ENCODE data around the gene NRARP.
"Not testable (repeated sequence)": the region's sequence is repeated elsewhere in the genome, so short reads cannot be mapped to it uniquely, and the experiment has no call there.

NRARP gene

GRCh38 chr9:137302118-137302448, at the start of gene NRARP:
Gene NRARP, minus strand, starts transcription at chr9:137302271. Its CDS starts 343 bp downstream, at chr9:137301928.
- peak; percentile 77 for DNase-seq (ENCODE audit: low read depth, low spot score)

- no peak for DNase-seq (ENCODE audit: low read depth, low spot score)
Observed at GRCh38 chr9:137350696-137351584, 48.9 kb upstream of the NRARP start.

- DNase-seq (ENCODE audit: low read depth, low spot score): no peak
Observed at GRCh38 chr9:137349471-137350033, 47.5 kb upstream of the NRARP start.

GRCh38 chr9:137348769-137349470, 46.8 kb upstream of the NRARP start:
- no peak for DNase-seq (ENCODE audit: low read depth, low spot score)

GRCh38 chr9:137347928-137348327, 45.9 kb upstream of the NRARP start:
- no peak for DNase-seq (ENCODE audit: low read depth, low spot score)

GRCh38 chr9:137342482-137342881, 40.4 kb upstream of the NRARP start:
- DNase-seq (ENCODE audit: low read depth, low spot score): no peak

GRCh38 chr9:137341227-137341626, 39.2 kb upstream of the NRARP start:
- DNase-seq (ENCODE audit: low read depth, low spot score): no peak

GRCh38 chr9:137339908-137340462, 37.9 kb upstream of the NRARP start:
- DNase-seq (ENCODE audit: low read depth, low spot score): not testable (repeated sequence)

GRCh38 chr9:137339045-137339907, 37.2 kb upstream of the NRARP start:
- no peak for DNase-seq (ENCODE audit: low read depth, low spot score)

GRCh38 chr9:137336735-137337134, 34.7 kb upstream of the NRARP start:
- DNase-seq (ENCODE audit: low read depth, low spot score): no peak

- DNase-seq (ENCODE audit: low read depth, low spot score): no peak
Observed at GRCh38 chr9:137333016-137333671, 31.1 kb upstream of the NRARP start.

GRCh38 chr9:137331929-137332328, 29.9 kb upstream of the NRARP start:
- no peak for DNase-seq (ENCODE audit: low read depth, low spot score)

GRCh38 chr9:137330689-137331088, 28.6 kb upstream of the NRARP start:
- no peak for DNase-seq (ENCODE audit: low read depth, low spot score)

GRCh38 chr9:137329590-137329989, 27.5 kb upstream of the NRARP start:
- DNase-seq (ENCODE audit: low read depth, low spot score): not testable (repeated sequence)

- DNase-seq (ENCODE audit: low read depth, low spot score): not testable (repeated sequence)
Observed at GRCh38 chr9:137327641-137328550, 25.8 kb upstream of the NRARP start.

- no peak for DNase-seq (ENCODE audit: low read depth, low spot score)
Observed at GRCh38 chr9:137326445-137327065, 24.5 kb upstream of the NRARP start.

GRCh38 chr9:137325799-137326198, 23.7 kb upstream of the NRARP start:
- no peak for DNase-seq (ENCODE audit: low read depth, low spot score)

- no peak for DNase-seq (ENCODE audit: low read depth, low spot score)
Observed at GRCh38 chr9:137325124-137325523, 23.1 kb upstream of the NRARP start.

Measured in ELF-1 (cell line).